NCI-H748 treated with DMSO at 0.1 percent for 48 hours (cell line): ENCODE measurements around the gene S1PR5.

ENCODE experiments used
- DNase-seq: peaks from one replicate; lab custom pipeline; 2025; lab: John Stamatoyannopoulos, UW

S1PR5 gene

DNA sequence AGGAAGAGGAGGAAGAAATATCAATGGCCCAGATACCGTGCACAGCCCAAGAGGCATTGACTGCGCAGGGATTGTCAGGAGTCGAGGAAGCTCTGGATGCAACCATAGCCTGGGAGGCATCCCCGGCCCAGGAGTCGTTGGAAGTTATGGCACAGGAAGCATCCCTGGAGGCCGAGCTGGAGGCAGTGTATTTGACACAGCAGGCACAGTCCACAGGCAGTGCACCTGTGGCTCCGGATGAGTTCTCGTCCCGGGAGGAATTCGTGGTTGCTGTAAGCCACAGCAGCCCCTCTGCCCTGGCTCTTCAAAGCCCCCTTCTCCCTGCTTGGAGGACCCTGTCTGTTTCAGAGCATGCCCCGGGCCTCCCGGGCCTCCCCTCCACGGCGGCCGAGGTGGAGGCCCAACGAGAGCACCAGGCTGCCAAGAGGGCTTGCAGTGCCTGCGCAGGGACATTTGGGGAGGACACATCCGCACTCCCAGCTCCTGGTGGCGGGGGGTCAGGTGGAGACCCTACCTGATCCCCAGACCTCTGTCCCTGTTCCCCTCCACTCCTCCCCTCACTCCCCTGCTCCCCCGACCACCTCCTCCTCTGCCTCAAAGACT, 50.0 kb downstream of the S1PR5 start:
- no peak for DNase-seq

DNA sequence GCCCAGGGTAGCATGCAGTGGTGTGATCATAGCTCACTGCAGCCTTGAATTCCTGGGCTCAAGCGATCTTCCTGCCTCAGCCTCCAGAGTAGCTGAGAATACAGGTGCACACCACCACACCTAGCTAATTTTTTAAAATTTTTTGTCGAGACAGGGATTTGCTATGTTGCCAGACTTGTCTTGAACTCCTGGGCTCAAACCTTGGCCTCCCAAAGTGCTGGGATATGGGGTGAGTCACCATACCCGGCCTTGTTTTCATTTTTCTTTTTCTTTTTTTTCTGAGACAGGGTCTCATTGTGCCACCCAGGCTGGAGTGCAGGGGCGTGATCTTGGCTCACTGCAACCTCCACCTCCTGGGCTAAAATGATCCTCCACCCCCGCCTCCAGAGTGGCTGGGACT, 52.8 kb downstream of the S1PR5 start:
- DNase-seq, result no peak
